Measurements from ENCODE around the gene SRPRB. TPM values are rescaled to one million over a fixed set of nuclear protein-coding genes. Genes with fewer than 3 reads are reported as not detected.

SRPRB gene
- total and polyA plus RNA-seq, 2 experiments from 2014 or later: 25.6 to 36.0 TPM

DNA sequence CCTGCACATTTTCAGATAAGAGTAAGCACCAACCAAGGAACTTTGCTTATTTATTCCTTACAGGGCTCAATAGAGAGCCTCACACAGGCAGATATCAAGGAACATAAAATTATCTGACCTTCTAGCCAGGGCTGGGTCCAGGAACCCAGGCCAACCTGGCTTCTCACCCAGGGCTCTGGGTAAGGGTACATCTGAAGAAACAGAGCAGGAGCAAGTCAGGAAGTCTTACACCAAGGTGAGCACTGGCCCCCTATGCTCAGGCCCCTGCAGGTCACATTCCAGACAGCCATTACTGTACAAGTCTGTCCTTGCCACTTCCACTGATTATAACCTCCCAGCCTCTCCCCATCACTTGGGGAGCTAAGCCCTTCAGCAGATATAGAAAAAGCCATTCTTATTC lies 40.4 kb upstream of the SRPRB start:
- H3K36me3 ChIP-seq (ENCODE audit: insufficient read depth): no peaks in the 10 kb centered on the region
- H3K27ac ChIP-seq (ENCODE audit: low read depth): no peak overlapping the region
- ATAC-seq (no peak), DNase-seq (ENCODE audit: low spot score) (no peak)
- no peak overlapping the region for H3K4me2 ChIP-seq
- Mint-ChIP-seq H3K36me3 (ENCODE audit: low read depth) (no peaks in the 10 kb centered on the region), H3K4me1 (no peaks in the 10 kb centered on the region), H3K9me3 (no peaks in the 10 kb centered on the region), H3K27me3 (ENCODE audit: insufficient read depth, low read depth, poor library complexity) (no peaks in the 10 kb centered on the region), H3K4me3 (no peak overlapping the region), H3K27ac (no peak overlapping the region)
- H2AFZ ChIP-seq: no peak overlapping the region
- no peaks in the 10 kb centered on the region for H3K27me3 ChIP-seq (ENCODE audit: insufficient read depth)
- no peaks in the 10 kb centered on the region for H3K79me2 ChIP-seq (replicated peaks; ENCODE audit: insufficient read depth)
- H3F3A ChIP-seq (replicated peaks; ENCODE audit: low read depth): no peaks in the 10 kb centered on the region
- H3K9me2 ChIP-seq (ENCODE audit: insufficient read depth): 0 out of 2 replicates have a peak, but pooled peaks cover 5% of the 10 kb centered on the region
- H3K4me1 ChIP-seq (ENCODE audit: insufficient read depth): no peaks in the 10 kb centered on the region
- no peak for TF ChIP-seq POLR2AphosphoS5 (IDR thresholded peaks at IDR 0.05; ENCODE audit: low read depth)
- no peak for TF ChIP-seq EZH2phosphoT487 (IDR thresholded peaks at IDR 0.05; ENCODE audit: unreplicated experiment)
- no peak overlapping the region for H3K4me3 ChIP-seq
- no peaks in the 10 kb centered on the region for H4K20me1 ChIP-seq (replicated peaks; ENCODE audit: insufficient read depth)

DNA sequence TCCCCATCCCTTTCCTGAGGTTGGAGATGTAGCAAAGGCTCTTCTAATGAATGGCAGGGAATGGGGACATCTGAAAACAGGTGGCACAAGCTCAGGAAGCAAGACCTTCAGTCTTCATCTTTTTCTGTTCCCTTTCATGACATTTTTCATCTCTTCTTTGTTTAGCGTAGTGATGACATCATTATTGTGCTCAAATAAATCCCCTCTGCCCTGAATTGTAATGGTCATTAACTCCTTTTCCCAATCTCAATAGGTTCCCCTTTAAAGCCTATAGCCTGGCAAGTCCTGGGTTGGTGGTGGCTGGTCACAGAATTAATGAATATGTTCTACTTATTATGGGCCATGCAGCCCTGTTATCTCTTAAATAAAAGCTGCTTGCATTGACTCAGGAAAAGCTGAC lies 38.0 kb upstream of the SRPRB start:
- no peak overlapping the region for H3K4me2 ChIP-seq
- no peaks in the 10 kb centered on the region for H3K79me2 ChIP-seq (replicated peaks; ENCODE audit: insufficient read depth)
- H3K27ac ChIP-seq (ENCODE audit: low read depth): no peak overlapping the region
- H3K36me3 ChIP-seq (ENCODE audit: insufficient read depth): no peaks in the 10 kb centered on the region
- DNase-seq (ENCODE audit: low spot score) (no peak), ATAC-seq (no peak)
- H2AFZ ChIP-seq: peak overlapping the region; percentile 7; the same call in 1 of the 2 replicates
- H3K36me3 Mint-ChIP-seq (ENCODE audit: low read depth): no peaks in the 10 kb centered on the region
- no peaks in the 10 kb centered on the region for H3K9me3 Mint-ChIP-seq
- no peaks in the 10 kb centered on the region for H3K4me1 ChIP-seq (ENCODE audit: insufficient read depth)
- H3K9me2 ChIP-seq (ENCODE audit: insufficient read depth): no peaks in the 10 kb centered on the region
- H3F3A ChIP-seq (replicated peaks; ENCODE audit: low read depth): no peaks in the 10 kb centered on the region
- H3K4me3 Mint-ChIP-seq: no peak overlapping the region
- H3K27me3 ChIP-seq (ENCODE audit: insufficient read depth): no peaks in the 10 kb centered on the region
- H3K4me3 ChIP-seq: no peak overlapping the region
- no peaks in the 10 kb centered on the region for H3K27me3 Mint-ChIP-seq (ENCODE audit: insufficient read depth, low read depth, poor library complexity)
- H4K20me1 ChIP-seq (replicated peaks; ENCODE audit: insufficient read depth): no peaks in the 10 kb centered on the region
- H3K27ac Mint-ChIP-seq: no peak overlapping the region
- no peaks in the 10 kb centered on the region for H3K4me1 Mint-ChIP-seq
- no peak for TF ChIP-seq EZH2phosphoT487 (IDR thresholded peaks at IDR 0.05; ENCODE audit: unreplicated experiment)

DNA sequence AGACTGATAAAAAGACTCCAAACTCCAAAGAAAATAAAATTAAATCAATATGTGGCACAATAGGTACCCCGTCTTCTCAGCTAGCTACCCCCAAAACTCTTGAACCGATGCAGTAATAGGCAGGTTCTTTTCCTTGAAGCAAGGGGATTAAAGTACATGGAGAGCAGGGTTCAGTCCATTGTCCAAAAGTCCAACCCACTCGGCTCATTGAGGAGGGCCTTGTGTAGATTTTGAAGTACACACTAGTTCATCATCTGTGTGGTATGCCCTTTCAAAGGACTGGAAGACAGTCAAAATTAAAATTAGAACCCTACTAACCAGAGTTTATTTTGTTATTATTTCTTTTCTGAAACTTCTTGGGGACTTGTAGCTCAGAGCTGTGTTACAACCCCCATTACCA lies 36.1 kb upstream of the SRPRB start:
- Histone ChIP-seq H3K9me2 (ENCODE audit: insufficient read depth) (no peaks in the 10 kb centered on the region), H3K79me2 (replicated peaks; ENCODE audit: insufficient read depth) (no peaks in the 10 kb centered on the region), H3K27me3 (ENCODE audit: insufficient read depth) (no peaks in the 10 kb centered on the region), H3K27ac (ENCODE audit: low read depth) (no peak overlapping the region), H3K4me3 (no peak overlapping the region), H3K4me1 (ENCODE audit: insufficient read depth) (no peaks in the 10 kb centered on the region), H3F3A (replicated peaks; ENCODE audit: low read depth) (no peaks in the 10 kb centered on the region), H3K36me3 (ENCODE audit: insufficient read depth) (no peaks in the 10 kb centered on the region), H2AFZ (no peak overlapping the region), H4K20me1 (replicated peaks; ENCODE audit: insufficient read depth) (no peaks in the 10 kb centered on the region), H3K4me2 (no peak overlapping the region)
- H3K27ac Mint-ChIP-seq: no peak overlapping the region
- H3K4me3 Mint-ChIP-seq: no peak overlapping the region
- H3K9me3 Mint-ChIP-seq: no peaks in the 10 kb centered on the region
- H3K27me3 Mint-ChIP-seq (ENCODE audit: insufficient read depth, low read depth, poor library complexity): peaks cover 4% of the 10 kb centered on the region
- H3K36me3 Mint-ChIP-seq (ENCODE audit: low read depth): no peaks in the 10 kb centered on the region
- no peak for ATAC-seq
- H3K4me1 Mint-ChIP-seq: no peaks in the 10 kb centered on the region
- no peak for DNase-seq (ENCODE audit: low spot score)
- TF ChIP-seq JUNB (IDR thresholded peaks at IDR 0.05; ENCODE audit: unreplicated experiment): no peak
- TF ChIP-seq, protein P1, sequence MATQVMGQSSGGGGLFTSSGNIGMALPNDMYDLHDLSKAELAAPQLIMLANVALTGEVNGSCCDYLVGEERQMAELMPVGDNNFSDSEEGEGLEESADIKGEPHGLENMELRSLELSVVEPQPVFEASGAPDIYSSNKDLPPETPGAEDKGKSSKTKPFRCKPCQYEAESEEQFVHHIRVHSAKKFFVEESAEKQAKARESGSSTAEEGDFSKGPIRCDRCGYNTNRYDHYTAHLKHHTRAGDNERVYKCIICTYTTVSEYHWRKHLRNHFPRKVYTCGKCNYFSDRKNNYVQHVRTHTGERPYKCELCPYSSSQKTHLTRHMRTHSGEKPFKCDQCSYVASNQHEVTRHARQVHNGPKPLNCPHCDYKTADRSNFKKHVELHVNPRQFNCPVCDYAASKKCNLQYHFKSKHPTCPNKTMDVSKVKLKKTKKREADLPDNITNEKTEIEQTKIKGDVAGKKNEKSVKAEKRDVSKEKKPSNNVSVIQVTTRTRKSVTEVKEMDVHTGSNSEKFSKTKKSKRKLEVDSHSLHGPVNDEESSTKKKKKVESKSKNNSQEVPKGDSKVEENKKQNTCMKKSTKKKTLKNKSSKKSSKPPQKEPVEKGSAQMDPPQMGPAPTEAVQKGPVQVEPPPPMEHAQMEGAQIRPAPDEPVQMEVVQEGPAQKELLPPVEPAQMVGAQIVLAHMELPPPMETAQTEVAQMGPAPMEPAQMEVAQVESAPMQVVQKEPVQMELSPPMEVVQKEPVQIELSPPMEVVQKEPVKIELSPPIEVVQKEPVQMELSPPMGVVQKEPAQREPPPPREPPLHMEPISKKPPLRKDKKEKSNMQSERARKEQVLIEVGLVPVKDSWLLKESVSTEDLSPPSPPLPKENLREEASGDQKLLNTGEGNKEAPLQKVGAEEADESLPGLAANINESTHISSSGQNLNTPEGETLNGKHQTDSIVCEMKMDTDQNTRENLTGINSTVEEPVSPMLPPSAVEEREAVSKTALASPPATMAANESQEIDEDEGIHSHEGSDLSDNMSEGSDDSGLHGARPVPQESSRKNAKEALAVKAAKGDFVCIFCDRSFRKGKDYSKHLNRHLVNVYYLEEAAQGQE (IDR thresholded peaks at IDR 0.05; ENCODE audit: unreplicated experiment): no peak
- no peak for TF ChIP-seq ZNF114 (CRISPR knock-in tag; IDR thresholded peaks at IDR 0.05)
- TF ChIP-seq POLR2AphosphoS5 (IDR thresholded peaks at IDR 0.05; ENCODE audit: low read depth): no peak
- no peak for TF ChIP-seq ZNF331 (CRISPR knock-in tag; IDR thresholded peaks at IDR 0.05; ENCODE audit: low read depth)
- TF ChIP-seq, protein P2, sequence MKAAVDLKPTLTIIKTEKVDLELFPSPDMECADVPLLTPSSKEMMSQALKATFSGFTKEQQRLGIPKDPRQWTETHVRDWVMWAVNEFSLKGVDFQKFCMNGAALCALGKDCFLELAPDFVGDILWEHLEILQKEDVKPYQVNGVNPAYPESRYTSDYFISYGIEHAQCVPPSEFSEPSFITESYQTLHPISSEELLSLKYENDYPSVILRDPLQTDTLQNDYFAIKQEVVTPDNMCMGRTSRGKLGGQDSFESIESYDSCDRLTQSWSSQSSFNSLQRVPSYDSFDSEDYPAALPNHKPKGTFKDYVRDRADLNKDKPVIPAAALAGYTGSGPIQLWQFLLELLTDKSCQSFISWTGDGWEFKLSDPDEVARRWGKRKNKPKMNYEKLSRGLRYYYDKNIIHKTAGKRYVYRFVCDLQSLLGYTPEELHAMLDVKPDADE (IDR thresholded peaks at IDR 0.05): no peak
- TF ChIP-seq EZH2phosphoT487 (IDR thresholded peaks at IDR 0.05; ENCODE audit: unreplicated experiment): no peak
- no peak for TF ChIP-seq NANOG (IDR thresholded peaks at IDR 0.05; ENCODE audit: borderline replicate concordance)
- TF ChIP-seq, protein P3, sequence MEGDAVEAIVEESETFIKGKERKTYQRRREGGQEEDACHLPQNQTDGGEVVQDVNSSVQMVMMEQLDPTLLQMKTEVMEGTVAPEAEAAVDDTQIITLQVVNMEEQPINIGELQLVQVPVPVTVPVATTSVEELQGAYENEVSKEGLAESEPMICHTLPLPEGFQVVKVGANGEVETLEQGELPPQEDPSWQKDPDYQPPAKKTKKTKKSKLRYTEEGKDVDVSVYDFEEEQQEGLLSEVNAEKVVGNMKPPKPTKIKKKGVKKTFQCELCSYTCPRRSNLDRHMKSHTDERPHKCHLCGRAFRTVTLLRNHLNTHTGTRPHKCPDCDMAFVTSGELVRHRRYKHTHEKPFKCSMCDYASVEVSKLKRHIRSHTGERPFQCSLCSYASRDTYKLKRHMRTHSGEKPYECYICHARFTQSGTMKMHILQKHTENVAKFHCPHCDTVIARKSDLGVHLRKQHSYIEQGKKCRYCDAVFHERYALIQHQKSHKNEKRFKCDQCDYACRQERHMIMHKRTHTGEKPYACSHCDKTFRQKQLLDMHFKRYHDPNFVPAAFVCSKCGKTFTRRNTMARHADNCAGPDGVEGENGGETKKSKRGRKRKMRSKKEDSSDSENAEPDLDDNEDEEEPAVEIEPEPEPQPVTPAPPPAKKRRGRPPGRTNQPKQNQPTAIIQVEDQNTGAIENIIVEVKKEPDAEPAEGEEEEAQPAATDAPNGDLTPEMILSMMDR (conservative IDR thresholded peaks at IDR 0.05; ENCODE audit: low read depth in 2 of 2): no peak
